Activated CD4-positive, alpha-beta T cell treated with anti-CD3 and anti-CD28 coated beads for 1 hour (primary cell): Measurements from ENCODE around the gene IREB2.

Source experiments
- DNase-seq: peaks from one replicate; pipeline ENCODE4 v3.0.0-alpha.2; 2020

The IREB2 gene

DNA sequence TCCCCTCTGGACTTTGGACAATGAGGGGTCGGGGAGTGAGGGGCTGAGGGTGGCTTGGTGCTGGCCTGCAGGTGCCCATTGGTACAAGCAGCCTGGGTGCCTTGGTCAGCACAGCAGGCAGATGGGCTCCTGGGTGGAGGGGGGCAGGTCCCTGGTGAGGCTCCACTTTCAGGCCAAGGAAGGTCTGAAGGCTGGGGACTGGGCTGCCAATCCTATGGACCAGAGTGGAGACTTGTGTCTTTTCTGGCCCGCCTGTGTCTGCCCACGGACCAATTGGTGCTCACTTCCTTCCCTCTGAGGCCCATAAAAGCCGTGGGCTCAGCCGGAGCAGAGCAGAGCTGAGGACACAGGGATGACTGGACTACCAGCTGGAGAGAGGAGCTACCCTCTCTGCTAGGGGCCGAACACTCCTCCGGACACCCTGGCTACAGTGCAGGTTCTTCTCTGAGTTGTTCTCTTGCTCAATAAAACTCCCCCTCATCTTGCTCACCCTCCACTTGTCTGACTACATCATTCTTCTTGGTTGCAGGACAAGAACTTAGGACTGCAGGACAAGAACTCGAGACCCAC lies 31.9 kb upstream of the IREB2 start:
- DNase-seq = no peak

- no peak for DNase-seq
Measured at GRCh38 chr15:78407608-78408354, 30.2 kb upstream of the IREB2 start.

DNA sequence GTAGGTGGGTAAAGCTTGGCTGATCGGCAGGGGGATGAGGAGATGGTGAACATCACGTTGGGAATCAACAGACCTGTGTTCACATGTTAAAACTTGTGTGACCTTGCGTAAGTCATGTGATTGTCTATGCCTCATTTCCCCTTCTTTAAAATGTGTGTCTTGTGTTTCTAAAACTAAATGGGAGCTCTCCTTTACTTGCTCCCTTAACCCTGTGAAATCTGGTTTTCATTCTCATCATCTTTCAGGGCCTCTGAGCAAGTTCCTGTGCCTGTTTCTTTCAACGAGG lies 29.7 kb upstream of the IREB2 start:
- no peak for DNase-seq

GRCh38 chr15:78408961-78409360 lies 29.1 kb upstream of the IREB2 start:
- DNase-seq = no peak

DNA sequence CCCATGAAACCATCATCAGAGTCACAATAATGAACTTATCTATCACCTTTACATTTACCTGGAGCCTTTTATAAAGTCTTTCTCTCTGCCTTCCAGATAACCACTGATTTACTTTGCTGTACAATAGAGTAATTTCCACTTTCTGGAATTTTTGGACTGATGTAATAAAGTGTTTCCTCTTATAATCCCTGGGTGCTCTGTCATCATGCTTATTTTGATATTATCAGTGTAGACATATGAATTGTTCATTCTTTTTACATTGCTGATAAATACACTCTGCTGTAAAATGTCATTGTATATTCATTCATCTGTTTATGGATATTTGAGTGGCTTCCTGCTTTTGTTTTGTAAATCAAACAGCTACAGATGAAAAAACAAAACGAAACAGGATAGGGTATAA lies 27.0 kb upstream of the IREB2 start:
- DNase-seq = no peak

DNA sequence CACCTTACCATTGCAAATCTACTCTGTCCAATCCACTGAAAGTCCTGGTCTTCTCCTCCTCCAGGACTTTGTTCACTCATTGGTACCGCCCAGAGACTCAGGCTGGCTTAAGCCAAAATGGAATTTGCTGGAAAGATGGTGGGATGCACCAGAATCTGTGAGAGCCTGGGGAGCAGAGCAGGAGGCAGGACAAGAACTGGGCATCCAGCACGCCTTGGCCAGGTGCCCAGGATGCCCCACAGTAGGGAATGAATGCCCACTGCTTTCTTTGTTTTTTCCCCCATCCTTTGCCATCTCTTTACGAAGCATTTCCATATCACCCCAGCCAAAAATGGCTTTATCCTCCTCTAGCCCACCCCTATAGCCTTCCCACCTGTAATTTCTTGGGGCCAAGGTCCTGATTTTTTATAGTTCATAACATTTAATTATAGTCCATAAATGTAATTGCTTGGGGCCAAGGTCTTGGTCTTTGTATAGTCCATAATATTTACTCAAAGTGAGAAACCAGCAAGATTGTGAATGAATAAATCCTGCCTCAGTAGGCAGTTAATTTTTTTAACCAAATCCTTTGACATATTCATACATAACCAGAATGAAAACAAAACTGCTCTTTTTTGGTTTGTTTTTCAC lies 23.3 kb upstream of the IREB2 start:
- DNase-seq = no peak

- DNase-seq = no peak
Measured at GRCh38 chr15:78415284-78415683, 22.7 kb upstream of the IREB2 start.

GRCh38 chr15:78417754-78418630 lies 20.0 kb upstream of the IREB2 start:
- no peak for DNase-seq

GRCh38 chr15:78418686-78419085 lies 19.3 kb upstream of the IREB2 start:
- DNase-seq = no peak

GRCh38 chr15:78419367-78419766 lies 18.6 kb upstream of the IREB2 start:
- no peak for DNase-seq

GRCh38 chr15:78420220-78420619 lies 17.8 kb upstream of the IREB2 start:
- DNase-seq = no peak

GRCh38 chr15:78420766-78421165 lies 17.2 kb upstream of the IREB2 start:
- no peak for DNase-seq

GRCh38 chr15:78421238-78421965 lies 16.6 kb upstream of the IREB2 start:
- DNase-seq = no peak

- DNase-seq = peak; percentile 37
Measured at GRCh38 chr15:78422571-78423340, 15.3 kb upstream of the IREB2 start.

DNA sequence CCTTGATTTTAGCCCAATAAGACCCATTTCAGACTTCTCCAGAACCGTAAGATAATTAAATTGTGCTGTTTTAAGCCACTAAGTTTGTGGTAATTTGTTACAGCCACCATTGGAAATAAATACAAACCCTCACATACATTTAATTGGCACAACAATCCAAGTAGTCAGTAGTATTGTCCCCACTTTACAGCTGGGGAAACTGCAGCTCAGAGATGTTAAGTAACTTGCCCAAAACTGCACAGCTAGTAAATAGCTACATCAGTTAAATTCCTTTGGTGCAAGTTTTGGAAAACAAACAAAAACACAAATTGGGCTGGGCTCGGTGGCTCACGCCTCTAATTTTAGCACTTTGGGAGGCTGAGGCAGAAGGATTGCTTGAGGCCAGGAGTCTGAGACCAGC lies 13.3 kb upstream of the IREB2 start:
- DNase-seq = no peak

DNA sequence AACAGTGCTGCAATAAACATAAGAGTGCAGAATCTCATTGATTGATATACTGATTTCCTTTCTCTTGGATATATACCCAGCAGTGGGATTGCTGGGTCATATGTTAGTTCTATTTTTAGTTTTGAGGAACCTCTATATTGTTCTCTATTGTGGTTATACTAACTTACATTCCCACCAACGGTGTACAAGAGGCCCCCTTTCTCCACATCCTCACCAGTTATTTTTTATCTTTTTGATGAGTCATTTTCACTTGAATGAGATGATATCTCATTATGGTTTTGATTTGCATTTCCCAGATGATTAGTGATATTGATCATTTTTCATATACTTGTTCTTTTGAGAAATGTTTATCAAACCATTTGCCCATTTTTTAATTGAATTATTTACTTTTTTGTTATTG lies 12.4 kb upstream of the IREB2 start:
- DNase-seq = no peak

- DNase-seq = no peak
Measured at GRCh38 chr15:78426300-78426699, 11.7 kb upstream of the IREB2 start.

GRCh38 chr15:78427953-78428352 lies 10.1 kb upstream of the IREB2 start:
- DNase-seq = no peak

- no peak for DNase-seq
Measured at GRCh38 chr15:78429477-78429876, 8.5 kb upstream of the IREB2 start.

- DNase-seq = no peak
Measured at GRCh38 chr15:78431955-78432354, 6.1 kb upstream of the IREB2 start.

GRCh38 chr15:78432664-78433063 lies 5.4 kb upstream of the IREB2 start:
- DNase-seq = no peak

- DNase-seq = no peak
Measured at GRCh38 chr15:78434134-78434533, 3.9 kb upstream of the IREB2 start.
